Mesendoderm (in vitro differentiated cells): Measurements from ENCODE around the gene CHMP2B.
"Not testable (repeated sequence)": the region's sequence is repeated elsewhere in the genome, so short reads cannot be mapped to it uniquely, and the experiment has no call there.

Experiments used
- DNase-seq: peaks from one replicate; pipeline ENCODE4 v3.0.0; 2013
- H2AK5ac ChIP-seq: 2 replicates; pipeline ENCODE4 v1.6.1; 2013; ENCODE audit warnings: low read length, inconsistent platforms
- H2BK120ac ChIP-seq: 2 replicates; pipeline ENCODE4 v1.6.1; 2013; ENCODE audit warnings: low read depth, mild to moderate bottlenecking, low read length, moderate library complexity, mixed read lengths
- H2BK15ac ChIP-seq: replicated peaks from 2 replicates; pipeline ENCODE4 v1.6.1; 2013; ENCODE audit warnings: low read depth, mild to moderate bottlenecking, moderate library complexity
- H2BK5ac ChIP-seq: 2 replicates; pipeline ENCODE4 v1.6.1; 2013; ENCODE audit warnings: low read length, inconsistent platforms
- H3K18ac ChIP-seq: 2 replicates; pipeline ENCODE4 v1.6.1; 2013; ENCODE audit warnings: mild to moderate bottlenecking, low read length, mixed read lengths
- H3K23ac ChIP-seq: one replicate; pipeline ENCODE4 v1.6.1; 2013; ENCODE audit warnings: low read length
- H3K27ac ChIP-seq: 2 replicates; pipeline ENCODE4 v1.5.1; 2013; ENCODE audit warnings: low read depth, mild to moderate bottlenecking, inconsistent platforms, low read length, moderate library complexity
- H3K27me3 ChIP-seq: 2 replicates; pipeline ENCODE4 v1.6.1; 2013; ENCODE audit warnings: low read length, control low read depth, mild to moderate bottlenecking, inconsistent platforms; ENCODE audit not compliant: insufficient read depth, poor library complexity
- H3K36me3 ChIP-seq: 2 replicates; pipeline ENCODE4 v1.6.1; 2013; ENCODE audit warnings: low read length, inconsistent platforms; ENCODE audit not compliant: control insufficient read depth, insufficient read depth
- H3K4ac ChIP-seq: one replicate; pipeline ENCODE4 v1.6.1; 2013; ENCODE audit warnings: low read depth, mild to moderate bottlenecking, low read length, moderate library complexity
- H3K4me1 ChIP-seq: 2 replicates; pipeline ENCODE4 v1.6.1; 2013; ENCODE audit warnings: low read depth, low read length, inconsistent platforms; ENCODE audit not compliant: control insufficient read depth
- H3K4me2 ChIP-seq: 2 replicates; pipeline ENCODE4 v1.6.1; 2013; ENCODE audit warnings: low read length
- H3K4me3 ChIP-seq: 2 replicates; pipeline ENCODE4 v1.5.1; 2013; ENCODE audit warnings: mild to moderate bottlenecking, low read length
- H3K56ac ChIP-seq: one replicate; pipeline ENCODE4 v1.6.1; 2013; ENCODE audit warnings: low read length
- H3K79me1 ChIP-seq: 2 replicates; pipeline ENCODE4 v1.6.1; 2013; ENCODE audit warnings: low read length, inconsistent platforms
- H3K79me2 ChIP-seq: 2 replicates; pipeline ENCODE4 v1.6.1; 2013; ENCODE audit warnings: mild to moderate bottlenecking, low read length; ENCODE audit not compliant: control insufficient read depth, insufficient read depth
- H3K9ac ChIP-seq: 2 replicates; pipeline ENCODE4 v1.6.1; 2013; ENCODE audit warnings: low read length, inconsistent platforms
- H4K5ac ChIP-seq: one replicate; pipeline ENCODE4 v1.6.1; 2013; ENCODE audit warnings: low read length
- H4K8ac ChIP-seq: one replicate; pipeline ENCODE4 v1.6.1; 2013; ENCODE audit warnings: low read depth, mild to moderate bottlenecking, control low read depth, low read length, moderate library complexity
- WGBS: extraction: QIAGEN DNeasy Blood & Tissue Kit; methylation state at CpG from one replicate; pipeline ENCODE4 v1.1.7; 2013; ENCODE audit warnings: low lambda C conversion rate, missing lambda C conversion rate; ENCODE audit not compliant: insufficient coverage; ENCODE audit errors: extremely low coverage; 5-methylcytosine and 5-hydroxymethylcytosine counted together

CHMP2B gene

DNA sequence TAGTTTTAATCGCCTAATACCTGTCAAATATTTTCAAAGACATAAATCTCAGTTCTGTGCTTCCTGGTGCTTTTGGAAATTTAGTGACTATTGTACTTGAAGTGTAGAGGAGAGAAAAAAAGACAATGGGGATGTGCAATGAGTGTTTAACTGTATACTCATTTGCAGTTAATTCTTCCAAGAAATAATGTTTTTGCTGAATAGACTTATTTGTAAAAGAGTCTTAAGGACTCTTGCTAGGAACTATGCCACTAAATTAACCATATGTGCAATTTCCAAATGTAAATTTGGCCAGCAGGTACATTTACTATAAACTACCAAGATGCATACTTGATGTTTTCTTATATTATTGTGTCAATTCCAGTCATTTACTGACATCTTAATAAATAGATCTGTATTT is 2.0 kb downstream of the CHMP2B start:
- Histone ChIP-seq H3K27ac (no peak overlapping the region), H3K4me1 (peaks cover 2% of the 10 kb centered on the region), H3K79me2 (peaks cover 31% of the 10 kb centered on the region), H3K9ac (no peak overlapping the region), H2AK5ac (no peak overlapping the region), H2BK15ac (no peak overlapping the region), H2BK5ac (no peak overlapping the region), H3K27me3 (no peaks in the 10 kb centered on the region), H2BK120ac (no peak overlapping the region), H4K5ac (no peak overlapping the region), H4K8ac (no peak overlapping the region), H3K23ac (no peak overlapping the region), H3K36me3 (no peaks in the 10 kb centered on the region), H3K4ac (no peak overlapping the region), H3K4me2 (no peak overlapping the region), H3K79me1 (peaks cover 10% of the 10 kb centered on the region), H3K4me3 (no peak overlapping the region), H3K56ac (no peak overlapping the region), H3K18ac (no peak overlapping the region)
- no peak for DNase-seq
- WGBS: no CpG with 5 or more reads among the region's 1 CpG

DNA sequence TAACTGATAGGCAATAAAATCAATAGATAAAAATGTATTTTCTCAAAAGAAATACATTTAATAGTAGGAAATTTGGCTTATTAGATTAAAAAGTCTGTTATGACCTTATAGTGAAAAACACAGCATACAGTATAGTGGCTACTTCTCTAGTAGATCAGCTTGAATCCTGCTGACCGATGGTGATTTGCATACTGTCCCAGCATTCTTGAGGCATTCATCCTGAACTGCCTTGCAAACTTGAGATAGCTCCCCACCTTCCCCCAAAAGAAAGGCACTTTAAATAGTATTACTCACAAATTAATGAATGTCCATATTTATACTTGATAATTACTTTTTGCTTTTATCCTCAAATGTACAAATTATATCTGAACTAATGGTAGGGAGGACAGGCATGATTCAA is 6.7 kb downstream of the CHMP2B start:
- H3K79me2 ChIP-seq: peaks cover 31% of the 10 kb centered on the region
- no peaks in the 10 kb centered on the region for H3K27me3 ChIP-seq
- no peak overlapping the region for H2BK15ac ChIP-seq

DNA sequence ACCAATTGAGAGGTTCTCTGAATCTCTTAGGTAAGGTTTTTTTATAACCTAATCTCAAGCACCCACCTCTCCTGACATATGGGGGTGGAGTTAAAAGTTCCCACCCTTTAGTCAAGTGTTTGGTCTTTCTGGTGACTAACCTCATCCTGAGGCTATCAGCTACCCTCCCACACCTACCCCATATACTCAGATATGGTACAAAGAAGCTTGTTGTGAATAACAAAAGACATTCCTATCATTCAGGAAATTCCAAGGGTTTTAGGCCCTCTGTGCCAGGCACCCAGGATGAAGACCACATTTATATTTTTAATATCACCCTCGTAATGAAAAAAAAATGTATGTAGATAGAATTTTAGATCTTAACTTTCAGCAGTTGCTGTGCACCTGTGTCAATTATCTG is 9.0 kb downstream of the CHMP2B start:
- peak; percentile 50 for DNase-seq
- no CpG with 5 or more reads among the region's 1 CpG for WGBS
- H3K23ac ChIP-seq: no peak overlapping the region

More for the DNA sequence above, 6.7 kb downstream of the CHMP2B start:
- no peaks in the 10 kb centered on the region for H3K36me3 ChIP-seq
- no peak overlapping the region for H3K4me2 ChIP-seq
- WGBS: no CpG with 5 or more reads among the region's 1 CpG
- DNase-seq: no peak
- H3K18ac ChIP-seq: no peak overlapping the region
- no peak overlapping the region for H4K8ac ChIP-seq
- no peak overlapping the region for H3K56ac ChIP-seq
- no peak overlapping the region for H2AK5ac ChIP-seq
- H3K9ac ChIP-seq: no peak overlapping the region
- no peak overlapping the region for H3K4ac ChIP-seq
- H3K4me1 ChIP-seq: no peaks in the 10 kb centered on the region
- H3K4me3 ChIP-seq: no peak overlapping the region
- no peak overlapping the region for H2BK120ac ChIP-seq
- peaks cover 10% of the 10 kb centered on the region for H3K79me1 ChIP-seq
- H4K5ac ChIP-seq: no peak overlapping the region
- H3K27ac ChIP-seq: no peak overlapping the region
- H3K23ac ChIP-seq: no peak overlapping the region
- no peak overlapping the region for H2BK5ac ChIP-seq

DNA sequence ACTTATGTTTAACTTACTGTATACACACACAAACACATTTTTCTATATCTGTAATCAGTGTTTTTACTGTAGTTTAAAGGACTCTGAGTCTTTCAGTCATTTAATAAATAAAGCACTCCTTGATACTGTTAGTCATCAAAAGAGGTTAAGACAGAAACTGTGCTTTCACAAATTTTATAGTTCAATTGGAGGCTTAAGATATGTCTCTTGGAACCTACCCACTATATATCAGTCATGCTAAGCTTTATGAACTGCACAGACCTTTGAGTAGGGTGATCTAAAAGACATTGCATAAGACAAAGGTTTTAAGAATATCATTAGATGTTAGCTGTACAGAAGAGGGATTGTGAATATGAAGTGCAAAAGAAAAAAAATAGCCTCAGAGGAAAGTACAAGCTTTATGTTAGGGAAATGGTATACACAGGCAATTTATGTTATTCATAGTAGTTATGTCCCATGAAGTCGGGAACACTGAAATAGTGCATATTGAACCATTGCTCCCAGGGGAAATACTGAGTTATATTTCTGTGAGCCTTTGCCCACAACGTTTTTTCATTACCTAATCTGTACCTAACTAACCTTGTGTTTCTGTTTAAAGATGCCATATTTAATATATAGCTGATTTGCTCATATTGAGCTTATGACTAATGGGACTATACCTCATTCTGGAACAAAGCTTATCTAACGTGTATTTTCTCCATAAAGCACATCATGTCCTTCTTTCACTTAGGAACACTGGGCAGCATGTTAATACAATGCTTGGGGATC is 19.7 kb downstream of the CHMP2B start:
- Histone ChIP-seq H2AK5ac (no peak overlapping the region), H3K56ac (no peak overlapping the region), H3K79me2 (no peaks in the 10 kb centered on the region), H2BK5ac (no peak overlapping the region), H2BK15ac (no peak overlapping the region), H3K36me3 (no peaks in the 10 kb centered on the region), H3K23ac (no peak overlapping the region), H4K8ac (no peak overlapping the region), H3K4ac (no peak overlapping the region), H3K79me1 (no peaks in the 10 kb centered on the region), H3K9ac (no peak overlapping the region), H3K27me3 (no peaks in the 10 kb centered on the region), H4K5ac (no peak overlapping the region), H3K4me1 (no peaks in the 10 kb centered on the region), H3K4me3 (no peak overlapping the region), H3K18ac (no peak overlapping the region), H3K4me2 (no peak overlapping the region), H2BK120ac (no peak overlapping the region), H3K27ac (no peak overlapping the region)
- WGBS: no CpG with 5 or more reads among the region's 3 CpGs
- no peak for DNase-seq

More for the DNA sequence above, 9.0 kb downstream of the CHMP2B start:
- no peak overlapping the region for H2BK5ac ChIP-seq
- no peak overlapping the region for H4K5ac ChIP-seq
- H3K36me3 ChIP-seq: no peaks in the 10 kb centered on the region
- no peak overlapping the region for H3K56ac ChIP-seq
- H3K4me1 ChIP-seq: no peaks in the 10 kb centered on the region
- H2BK15ac ChIP-seq: no peak overlapping the region
- no peak overlapping the region for H2AK5ac ChIP-seq
- H3K27ac ChIP-seq: no peak overlapping the region
- H3K4me3 ChIP-seq: no peak overlapping the region
- peaks cover 7% of the 10 kb centered on the region for H3K79me1 ChIP-seq
- H3K18ac ChIP-seq: no peak overlapping the region
- H3K9ac ChIP-seq: no peak overlapping the region
- H3K79me2 ChIP-seq: peaks cover 25% of the 10 kb centered on the region
- no peak overlapping the region for H3K4me2 ChIP-seq
- no peak overlapping the region for H4K8ac ChIP-seq
- H2BK120ac ChIP-seq: no peak overlapping the region
- H3K27me3 ChIP-seq: no peaks in the 10 kb centered on the region
- H3K4ac ChIP-seq: no peak overlapping the region

DNA sequence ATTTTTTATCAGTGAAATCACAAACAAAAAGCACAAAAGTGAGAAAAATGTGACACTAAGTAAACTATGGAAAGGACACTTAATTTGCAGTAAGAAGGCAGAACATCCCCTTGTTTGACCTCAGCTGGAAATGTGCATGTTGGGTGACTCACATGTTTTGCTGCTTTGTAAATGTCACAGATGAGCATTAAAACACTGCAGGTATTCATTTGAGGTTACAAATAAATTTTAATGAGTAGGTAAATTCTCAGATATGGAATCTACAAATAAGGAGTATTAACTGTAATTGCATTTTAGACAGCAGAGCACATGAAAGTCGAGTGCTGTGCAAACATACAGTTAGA is 20.3 kb downstream of the CHMP2B start:
- no CpG with 5 or more reads among the region's 1 CpG for WGBS
- H3K4me2 ChIP-seq: no peak overlapping the region
- H3K9ac ChIP-seq: no peak overlapping the region

DNA sequence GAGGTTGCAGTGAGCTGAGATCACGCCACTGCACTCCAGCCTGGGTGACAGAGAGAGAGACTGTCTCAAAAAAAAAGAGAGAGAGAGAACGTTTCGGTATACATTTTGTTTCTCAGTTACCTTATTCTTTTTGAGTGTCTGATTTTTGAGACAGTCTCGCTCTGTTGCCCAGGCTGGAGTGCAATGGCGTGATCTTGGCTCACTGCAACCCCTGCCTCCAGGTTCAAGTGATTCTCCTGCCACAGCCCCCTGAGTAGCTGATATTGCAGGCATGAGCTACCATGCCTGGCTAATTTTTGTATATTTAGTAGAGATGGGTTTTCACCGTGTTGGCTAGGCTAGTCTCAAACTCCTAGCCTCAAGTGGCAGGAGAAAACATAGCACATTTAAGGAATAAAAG is 21.1 kb downstream of the CHMP2B start:
- not testable (repeated sequence) for H3K4me3 ChIP-seq, H4K8ac ChIP-seq, H3K9ac ChIP-seq, H2BK15ac ChIP-seq, H4K5ac ChIP-seq, H2AK5ac ChIP-seq, H3K18ac ChIP-seq, H2BK120ac ChIP-seq, H3K4me1 ChIP-seq, H3K79me1 ChIP-seq, H3K27ac ChIP-seq, H3K36me3 ChIP-seq, H3K27me3 ChIP-seq, H3K4me2 ChIP-seq, DNase-seq, H3K56ac ChIP-seq, H3K4ac ChIP-seq, H3K23ac ChIP-seq, H2BK5ac ChIP-seq, H3K79me2 ChIP-seq
- WGBS: no CpG with 5 or more reads among the region's 6 CpGs

More for the DNA sequence above, 20.3 kb downstream of the CHMP2B start:
- H3K4me3 ChIP-seq: no peak overlapping the region
- no peak for DNase-seq
- no peak overlapping the region for H3K4ac ChIP-seq
- H2BK5ac ChIP-seq: no peak overlapping the region
- H3K27ac ChIP-seq: no peak overlapping the region
- H3K79me2 ChIP-seq: no peaks in the 10 kb centered on the region
- H2BK120ac ChIP-seq: no peak overlapping the region
- no peak overlapping the region for H3K18ac ChIP-seq
- H3K4me1 ChIP-seq: no peaks in the 10 kb centered on the region
- H2AK5ac ChIP-seq: no peak overlapping the region
- H3K56ac ChIP-seq: no peak overlapping the region
- H3K27me3 ChIP-seq: no peaks in the 10 kb centered on the region
- no peak overlapping the region for H4K5ac ChIP-seq
- no peak overlapping the region for H3K23ac ChIP-seq
- no peaks in the 10 kb centered on the region for H3K36me3 ChIP-seq
- H3K79me1 ChIP-seq: no peaks in the 10 kb centered on the region
- H2BK15ac ChIP-seq: no peak overlapping the region
- H4K8ac ChIP-seq: no peak overlapping the region
